ENCODE data around the gene APOE.
"Not testable (repeated sequence)": the region's sequence is repeated elsewhere in the genome, so short reads cannot be mapped to it uniquely, and the experiment has no call there.

Gene APOE

GRCh38 chr19:44912854-44913253 is 7.3 kb downstream of the APOE start:
- DNase-seq: no peak

- not testable (repeated sequence) for DNase-seq
Observed at GRCh38 chr19:44913512-44914432, 8.2 kb downstream of the APOE start.

DNA sequence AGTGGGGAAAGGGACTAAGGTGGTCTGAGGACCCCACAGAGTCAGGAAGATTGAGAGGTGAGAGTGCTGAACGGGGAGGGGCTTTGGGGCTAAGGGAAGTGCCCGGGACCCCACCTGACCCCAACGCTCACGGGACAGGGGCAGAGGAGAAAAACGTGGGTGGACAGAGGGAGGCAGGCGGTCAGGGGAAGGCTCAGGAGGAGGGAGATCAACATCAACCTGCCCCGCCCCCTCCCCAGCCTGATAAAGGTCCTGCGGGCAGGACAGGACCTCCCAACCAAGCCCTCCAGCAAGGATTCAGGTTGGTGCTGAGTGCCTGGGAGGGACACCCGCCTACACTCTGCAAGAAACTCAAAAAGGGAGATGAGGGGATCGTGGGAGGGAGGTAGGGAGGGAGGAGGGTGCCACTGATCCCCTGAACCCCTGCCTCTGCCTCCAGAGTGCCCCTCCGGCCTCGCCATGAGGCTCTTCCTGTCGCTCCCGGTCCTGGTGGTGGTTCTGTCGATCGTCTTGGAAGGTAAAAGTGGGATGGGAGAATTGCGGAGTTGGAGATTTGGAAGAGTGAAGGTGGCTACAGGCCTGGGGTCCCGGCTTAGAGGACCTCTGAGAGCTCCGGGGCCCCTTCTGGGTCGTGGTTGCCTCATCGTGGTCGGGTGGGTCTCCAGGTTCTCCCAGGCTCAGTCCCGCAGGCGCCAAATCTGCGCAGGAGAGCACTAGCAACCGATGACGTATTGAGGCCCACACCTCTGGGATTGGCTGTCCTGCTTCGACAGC is 9.0 kb downstream of the APOE start, which contains the start of gene APOC1:
Gene APOC1, plus strand, starts transcription at position 176 of the 774 bp plus-strand sequence. Its CDS starts 284 bp downstream, at position 460.
- peak; percentile 83 for DNase-seq

- DNase-seq: no peak
Observed at GRCh38 chr19:44924243-44924725, 18.7 kb downstream of the APOE start.

DNA sequence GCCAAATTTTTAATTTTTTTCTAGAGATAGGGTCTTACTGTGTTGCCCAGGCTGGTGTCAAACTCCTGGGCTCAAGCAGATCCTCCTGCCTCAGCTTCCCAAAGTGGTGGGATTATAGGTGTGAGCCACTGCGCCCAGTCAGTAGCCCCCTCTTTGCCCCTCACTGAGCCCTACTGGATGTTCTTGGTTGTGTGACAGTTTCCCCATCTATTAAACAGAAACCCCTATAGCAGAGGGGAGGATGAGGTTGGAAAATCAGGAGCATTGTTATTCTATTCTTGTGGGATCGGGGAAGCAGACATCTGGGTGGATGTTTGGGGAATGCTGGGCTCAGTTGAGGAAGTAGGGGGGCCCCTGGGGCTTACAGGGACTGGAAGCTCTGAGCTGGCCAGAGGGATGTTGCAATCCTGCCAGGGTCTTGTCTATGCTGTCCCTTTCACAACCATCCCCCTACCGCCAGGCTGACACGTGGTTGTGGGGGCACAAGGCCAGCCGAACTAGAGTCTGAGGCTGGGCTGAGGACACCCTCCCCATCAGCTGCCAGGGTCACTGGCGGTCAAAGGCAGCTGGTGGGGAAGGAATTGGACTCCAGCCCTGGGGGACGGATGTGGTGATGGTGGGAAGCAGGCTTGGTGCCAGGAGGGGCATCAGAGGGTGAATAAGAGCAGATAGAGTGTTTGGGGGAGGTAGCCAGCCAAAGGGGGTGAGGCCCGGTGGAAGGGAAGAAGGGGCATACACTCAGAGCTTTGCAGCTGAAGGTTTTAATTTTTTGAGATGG is 19.7 kb downstream of the APOE start:
- no peak for DNase-seq

- DNase-seq: not testable (repeated sequence)
Observed at GRCh38 chr19:44926245-44927077, 20.9 kb downstream of the APOE start.

DNA sequence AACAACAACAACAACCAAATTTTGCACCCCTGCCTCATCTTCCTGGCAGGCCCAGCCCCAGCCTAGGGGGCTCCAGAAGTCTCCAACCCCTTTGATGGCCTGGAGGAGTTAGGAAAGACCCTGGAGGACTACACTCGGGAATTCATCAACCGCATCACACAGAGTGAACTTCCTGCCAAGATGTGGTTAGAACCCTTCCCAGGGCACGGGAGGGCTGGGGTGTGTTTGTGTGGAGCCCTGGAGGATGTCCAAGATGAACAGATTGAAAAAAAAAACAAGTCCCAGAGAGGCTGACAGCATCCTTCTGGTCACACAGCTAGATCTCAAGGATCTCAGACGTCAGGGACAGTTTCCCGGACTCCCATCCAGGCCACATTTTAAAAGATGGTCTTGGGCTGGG is 22.1 kb downstream of the APOE start:
- DNase-seq: no peak

- DNase-seq: no peak
Observed at GRCh38 chr19:44930088-44930487, 24.5 kb downstream of the APOE start.

GRCh38 chr19:44931541-44931940 is 25.9 kb downstream of the APOE start:
- DNase-seq: no peak

GRCh38 chr19:44939668-44940067 is 34.1 kb downstream of the APOE start:
- no peak for DNase-seq

DNA sequence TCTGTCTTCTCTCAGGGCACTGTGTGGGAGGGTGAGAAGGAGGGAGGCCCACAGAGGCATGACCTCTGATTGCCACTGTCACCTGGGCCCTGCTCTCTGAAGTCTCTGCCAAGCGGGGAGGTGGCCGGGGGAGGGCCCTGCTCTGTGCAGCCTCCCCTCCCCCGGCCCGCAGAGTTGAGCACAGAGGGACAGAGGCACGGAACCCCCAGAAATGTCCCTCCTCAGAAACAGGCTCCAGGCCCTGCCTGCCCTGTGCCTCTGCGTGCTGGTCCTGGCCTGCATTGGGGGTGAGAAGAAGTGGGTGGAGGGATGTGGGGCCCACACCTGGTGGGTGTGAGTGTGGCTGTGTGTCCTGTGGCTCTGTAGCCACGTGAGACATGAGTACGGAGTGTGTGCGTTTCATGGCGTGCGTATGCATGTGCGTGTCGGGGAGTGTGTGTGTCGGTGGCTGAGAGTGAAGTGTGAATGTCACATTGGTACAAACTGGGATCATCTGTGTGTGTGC is 36.5 kb downstream of the APOE start, which contains the start of gene APOC4:
Gene APOC4, plus strand, starts transcription at position 171 of the 505 bp plus-strand sequence. Its CDS starts 41 bp downstream, at position 212.
- DNase-seq: no peak

DNA sequence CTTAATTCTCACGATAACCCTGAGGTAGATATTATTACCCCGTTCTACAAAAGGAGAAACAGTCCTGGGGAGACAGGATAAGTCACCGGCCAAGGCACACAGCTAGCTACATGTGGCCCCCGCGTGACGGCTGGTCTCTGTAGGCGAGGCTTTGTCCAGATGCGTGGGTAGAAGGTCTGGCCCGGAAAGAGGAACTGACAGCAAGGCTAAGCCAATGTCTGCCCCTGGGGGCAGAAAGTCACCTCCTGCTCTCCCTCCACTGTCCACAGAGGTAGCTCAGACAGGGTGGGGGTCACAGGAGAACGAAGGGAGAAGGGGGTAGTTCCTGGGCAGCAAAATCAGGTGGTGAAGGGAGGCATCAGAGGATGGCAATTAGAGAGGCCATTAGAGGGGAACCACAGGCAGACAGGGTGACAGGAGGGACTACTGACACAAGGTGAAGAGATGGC is 38.2 kb downstream of the APOE start:
- DNase-seq: no peak

DNA sequence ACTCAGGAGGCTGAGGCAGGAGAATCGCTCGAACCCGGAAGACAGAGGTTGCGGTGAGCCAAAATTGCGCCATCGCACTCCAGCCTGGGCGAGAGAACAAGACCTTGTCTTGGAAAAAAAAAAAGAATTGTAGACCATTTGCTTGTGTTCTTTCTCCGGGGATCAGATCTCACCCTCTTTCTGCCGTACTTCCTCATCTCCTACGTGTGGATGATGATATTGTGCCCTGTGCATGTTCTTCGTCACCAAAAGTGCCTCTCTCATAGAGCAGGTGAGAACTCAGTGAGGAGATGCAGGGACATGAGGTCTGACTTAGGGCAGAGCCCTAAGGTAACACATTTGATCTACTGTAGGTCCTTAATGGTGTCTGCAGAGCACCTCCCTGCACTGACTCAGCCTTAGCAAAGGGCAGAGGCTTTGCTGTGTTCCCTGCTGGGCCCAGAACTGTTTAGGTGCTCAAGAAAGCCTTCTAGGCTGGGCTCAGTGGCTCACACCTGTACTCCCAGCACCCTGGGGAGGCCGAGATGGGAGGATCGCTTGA is 41.5 kb downstream of the APOE start:
- DNase-seq: no peak

DNA sequence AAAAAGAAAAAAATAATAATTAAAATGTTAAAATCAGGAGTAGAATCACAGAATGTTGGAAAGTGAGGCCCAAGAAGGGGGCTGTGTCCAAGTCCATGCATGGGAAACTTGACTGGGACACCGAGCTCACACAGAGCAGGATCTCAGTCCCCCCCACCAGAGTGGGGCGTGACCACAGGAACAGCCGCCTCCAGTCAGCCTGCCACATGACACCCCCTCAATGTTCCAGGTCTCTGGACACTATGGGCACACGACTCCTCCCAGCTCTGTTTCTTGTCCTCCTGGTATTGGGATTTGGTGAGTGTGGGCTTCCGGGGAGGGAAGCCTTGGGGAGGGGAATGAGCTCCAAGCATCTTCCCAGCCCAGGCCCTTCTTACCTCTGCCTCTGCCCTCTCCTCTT is 42.6 kb downstream of the APOE start:
- no peak for DNase-seq

DNA sequence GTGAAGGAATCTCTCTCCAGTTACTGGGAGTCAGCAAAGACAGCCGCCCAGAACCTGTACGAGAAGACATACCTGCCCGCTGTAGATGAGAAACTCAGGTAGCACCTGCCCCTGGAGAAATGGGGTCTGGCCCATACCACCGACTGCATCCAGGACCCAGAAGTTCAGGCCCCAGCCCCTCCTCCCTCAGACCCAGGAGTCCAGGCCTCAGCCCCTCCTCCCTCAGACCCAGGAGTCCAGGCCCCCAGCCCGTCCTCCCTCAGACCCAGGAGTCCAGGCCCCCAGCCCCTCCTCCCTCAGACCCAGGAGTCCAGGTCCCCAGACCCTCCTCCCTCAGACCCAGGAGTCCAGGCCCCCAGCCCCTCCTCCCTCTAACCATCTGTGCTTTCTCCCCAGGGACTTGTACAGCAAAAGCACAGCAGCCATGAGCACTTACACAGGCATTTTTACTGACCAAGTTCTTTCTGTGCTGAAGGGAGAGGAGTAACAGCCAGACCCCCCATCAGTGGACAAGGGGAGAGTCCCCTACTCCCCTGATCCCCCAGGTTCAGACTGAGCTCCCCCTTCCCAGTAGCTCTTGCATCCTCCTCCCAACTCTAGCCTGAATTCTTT is 43.3 kb downstream of the APOE start:
- DNase-seq: no peak

- DNase-seq: no peak
Observed at GRCh38 chr19:44949550-44949949, 44.0 kb downstream of the APOE start.

- DNase-seq: peak; percentile 5
Observed at GRCh38 chr19:44951179-44952159, 45.9 kb downstream of the APOE start.

DNA sequence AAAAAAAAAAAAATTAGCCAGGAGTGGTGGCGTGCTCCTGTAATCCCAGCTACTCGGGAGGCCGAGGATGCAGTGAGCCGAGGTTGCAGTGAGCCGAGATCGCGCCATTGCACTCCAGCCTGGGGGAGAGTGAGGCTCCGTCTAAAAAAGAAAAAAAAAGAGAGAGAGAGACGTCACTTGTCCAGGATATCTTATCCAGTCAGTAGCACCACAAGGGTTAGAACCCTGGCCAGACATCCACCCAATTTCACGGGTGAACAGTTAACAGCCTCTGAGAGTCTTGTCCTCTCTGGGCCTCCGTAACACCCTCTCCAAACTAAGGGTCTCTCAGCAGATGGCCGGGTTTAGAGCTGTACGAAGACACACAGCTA is 48.7 kb downstream of the APOE start:
- no peak for DNase-seq

All from NCI-H2081 treated with DMSO at 0.1 percent for 48 hours (cell line).